GM12878 (cell line): ENCODE data around the gene ZFC3H1. TPM values are rescaled to one million over a fixed set of nuclear protein-coding genes. Genes with fewer than 3 reads are reported as not detected.

Experiments used
- ATAC-seq: fragments of 200-7000 bp; cut with Tn5 transposase; 3 replicates; pipeline ENCODE4 v1.9.1; 2020; ENCODE audit warnings: mild to moderate bottlenecking, moderate library complexity
- BruUV-seq: library from RNA; stranded (reverse); fragments of 400-500 nt; replicated peaks from 2 replicates; lab custom pipeline; 2021; lab: Mats Ljungman, UMichigan
- CTCF ChIA-PET: fragments of 300-600 bp; sonication (Branson Sonifier 250); formaldehyde crosslinking; extraction: SDS; loops from one replicate; lab custom pipeline; 2021; ENCODE audit warnings: inconsistent platforms; lab: Yijun Ruan, JAX
- POLR2A ChIA-PET: fragments of 350-600 bp; formaldehyde crosslinking; extraction: SDS; loops from one replicate; lab custom pipeline; 2021; ENCODE audit warnings: inconsistent platforms; lab: Charles Lee
- RAD21 ChIA-PET: fragments of 300-600 bp; sonication (Branson Sonifier 250); formaldehyde crosslinking; loops from one replicate; lab custom pipeline; 2023; ENCODE audit warnings: antibody characterized with exemption; ENCODE audit not compliant: unreplicated experiment; lab: Charles Lee
- SMC1A ChIA-PET: fragments of 300-600 bp; sonication (Branson Sonifier 250); formaldehyde crosslinking; loops from one replicate; lab custom pipeline; 2023; ENCODE audit not compliant: unreplicated experiment, uncharacterized antibody; lab: Charles Lee
- DNase-seq: peaks from one replicate; pipeline ENCODE4 v3.0.0-alpha.2; 2011; ENCODE audit warnings: low read depth, low spot score
- FAIRE-seq: peaks from 3 replicates; lab custom pipeline; 2011; peaks lifted over from hg19 to GRCh38; lab: Jason Lieb, UNC
- H2AFZ ChIP-seq: 2 replicates; pipeline ENCODE4 v1.6.0; 2011; ENCODE audit warnings: low read depth, low read length, control low read depth; ENCODE audit not compliant: control insufficient read depth
- H3K27ac ChIP-seq: 2 replicates; pipeline ENCODE4 v1.5.1; 2011; ENCODE audit warnings: control low read depth; ENCODE audit not compliant: control insufficient read depth, insufficient read depth
- H3K27me3 ChIP-seq, 2 experiments: replicated peaks in 1 of 2; 2 replicates each; pipeline versions ENCODE4 v1.6.0 to v1.6.1; 2011; ENCODE audit warnings: low read length in 1 of 2; ENCODE audit not compliant: control insufficient read depth in 2 of 2, insufficient read depth in 2 of 2
- H3K36me3 ChIP-seq, 2 experiments: 2 replicates each; pipeline ENCODE4 v1.5.1; 2011; ENCODE audit warnings: low read length in 1 of 2; ENCODE audit not compliant: control insufficient read depth in 2 of 2, insufficient read depth in 2 of 2
- H3K4me1 ChIP-seq: 2 replicates; pipeline ENCODE4 v1.6.1; 2011; ENCODE audit warnings: mild to moderate bottlenecking, low read length, moderate library complexity, mixed read lengths; ENCODE audit not compliant: control insufficient read depth, insufficient read depth
- H3K4me2 ChIP-seq: 2 replicates; pipeline ENCODE4 v1.6.0; 2011; ENCODE audit warnings: control low read depth; ENCODE audit not compliant: control insufficient read depth, insufficient read depth
- H3K4me3 ChIP-seq: fragments of 200-600 bp; sonication (generic); 2 replicates; pipeline ENCODE4 v1.5.1; 2016
- H3K79me2 ChIP-seq: 2 replicates; pipeline ENCODE4 v1.6.0; 2011; ENCODE audit warnings: low read length; ENCODE audit not compliant: control insufficient read depth, insufficient read depth
- H3K9ac ChIP-seq: 2 replicates; pipeline ENCODE4 v1.8.0; 2011; ENCODE audit warnings: low read length, control low read depth, mixed read lengths; ENCODE audit not compliant: control insufficient read depth, insufficient read depth
- H3K9me3 ChIP-seq: replicated peaks from 3 replicates; pipeline ENCODE4 v1.5.1; 2011; ENCODE audit warnings: mild to moderate bottlenecking, low read length; ENCODE audit not compliant: control insufficient read depth, insufficient read depth
- H4K20me1 ChIP-seq: 2 replicates; pipeline ENCODE4 v1.6.0; 2011; ENCODE audit not compliant: control insufficient read depth, insufficient read depth
- BRCA1 ChIP-seq: IDR thresholded peaks from 2 replicates; pipeline ENCODE4 v1.6.1; 2011; ENCODE audit warnings: low read depth, low read length, improper control_type of control experiment
- CBX5 ChIP-seq: sonication (generic); IDR thresholded peaks from 2 replicates; pipeline ENCODE4 v1.6.1; 2016; ENCODE audit warnings: low read depth, moderate library complexity, mild to moderate bottlenecking, inconsistent platforms
- CEBPB ChIP-seq, 2 experiments: fragments of 150-350 bp in 1 of 2; IDR thresholded peaks; 2 replicates each; pipeline ENCODE4 v1.6.1; 2012 to 2014; ENCODE audit warnings: low read depth in 2 of 2, low read length in 2 of 2, borderline replicate concordance in 1 of 2, inconsistent platforms in 1 of 2
- CTCF ChIP-seq, 3 experiments: IDR thresholded peaks in 2 of 3; conservative IDR thresholded peaks in 1 of 3; 2 replicates each; pipeline ENCODE4 v1.5.1; 2011; ENCODE audit warnings: low read depth in 3 of 3, low read length in 3 of 3, mild to moderate bottlenecking in 3 of 3, control low read depth in 2 of 3, moderate library complexity in 2 of 3, inconsistent platforms in 1 of 3, mixed read lengths in 1 of 3; ENCODE audit not compliant: control insufficient read depth in 2 of 3, insufficient read depth in 1 of 3; ENCODE audit errors: extremely low read depth in 1 of 3
- POLR2A ChIP-seq: IDR thresholded peaks from 2 replicates; pipeline ENCODE4 v1.6.1; 2011; ENCODE audit warnings: low read depth, mild to moderate bottlenecking, low read length
- RAD21 ChIP-seq: IDR thresholded peaks from 2 replicates; pipeline ENCODE4 v1.6.1; 2011; ENCODE audit warnings: mild to moderate bottlenecking, low read depth, low read length, moderate library complexity; ENCODE audit not compliant: insufficient read depth
- SMC3 ChIP-seq: IDR thresholded peaks from 2 replicates; pipeline ENCODE4 v1.6.1; 2011; ENCODE audit warnings: low read length, improper control_type of control experiment, borderline replicate concordance
- YY1 ChIP-seq: IDR thresholded peaks from 2 replicates; pipeline ENCODE4 v1.6.1; 2011; ENCODE audit warnings: low read depth, mild to moderate bottlenecking, low read length
- WGBS: methylation state at CpG from one replicate; pipeline ENCODE4 v1.1.6; 2016; ENCODE audit warnings: low lambda C conversion rate; ENCODE audit not compliant: insufficient replicate concordance, insufficient coverage; ENCODE audit errors: missing lambda C conversion rate; 5-methylcytosine and 5-hydroxymethylcytosine counted together
- in situ Hi-C: fragments of 300-500 bp; cut with MboI; formaldehyde crosslinking; loops from 9 replicates; pipeline ENCODE4 v1.14.3; 2018; ENCODE audit warnings: mixed read lengths
- intact Hi-C: fragments of 100-400 bp; cut with micrococcal nuclease; formaldehyde crosslinking; loops from one replicate; pipeline ENCODE4 v1.14.2; 2022; ENCODE audit not compliant: unreplicated experiment
- polyA plus RNA-seq, 11 experiments: library from polyadenylated mRNA; depleted of rRNA in 4 of 11; unstranded in 6 of 11; stranded (reverse) in 5 of 11; fragments of >200 nt; fragmentation: Nextera tagmentation in 4 of 11; fragmentation: Illumina TruSeq in 1 of 11; extraction: Ambion mirVana in 4 of 11; extraction: Trizol in 1 of 11; gene quantifications; 1 replicate in 1 of 11; 2 replicates in 10 of 11; pipeline versions ENCODE4 v1.2.1 to v1.2.3, GENCODE V29; 2011 to 2016; ENCODE audit warnings: inconsistent platforms in 2 of 11, missing spikeins in 2 of 11, low read depth in 1 of 11
- total RNA-seq, 4 experiments: library from RNA; depleted of rRNA in 3 of 4; stranded (reverse); fragments of >200 nt in 3 of 4; fragmentation: Illumina TruSeq in 1 of 4; extraction: Trizol in 1 of 4; gene quantifications; 2 replicates each; pipeline versions ENCODE4 v1.2.1 to v1.2.3, GENCODE V29; 2013 to 2021

ZFC3H1 gene
- total and polyA plus RNA-seq, 10 of the 15 experiments (the other 5 are each of a cell fraction or from before 2014, with no cell fraction given) = 11.2 to 88.7 (median 25.9) TPM

GRCh38 chr12:71640316-71640715 lies 23.3 kb downstream of the ZFC3H1 start:
- H3K4me3 ChIP-seq = no peak overlapping the region
- POLR2A ChIA-PET = no interaction called here
- intact Hi-C loops = no loop called here
- RAD21 ChIA-PET = interaction anchor here (1.7 kb wide), 1 partner anchor 106 kb away, joined by 8 read pairs; no protein-coding TSS in a partner anchor
- no peaks in the 10 kb centered on the region for H4K20me1 ChIP-seq
- H3K79me2 ChIP-seq = no peaks in the 10 kb centered on the region; the same call in 1 of the 2 replicates
- 94% methylated on average over 2 of the region's 2 CpGs for WGBS
- CTCF ChIA-PET = interaction anchor here (0.9 to 2.9 kb wide), 3 partner anchors 107 to 223 kb away, joined by 3 to 27 read pairs (median 3); no protein-coding TSS in a partner anchor
- DNase-seq (no peak), FAIRE-seq (no peak)
- no peak overlapping the region for H3K4me2 ChIP-seq
- no peak overlapping the region for H3K27ac ChIP-seq
- TF ChIP-seq CBX5 = no peak
- 0 out of 2 replicates have a peak, but pooled peaks have one; percentile 16 for TF ChIP-seq POLR2A
- TF ChIP-seq, all 136 proteins: peak for 1
- Histone ChIP-seq H3K9me3 (no peaks in the 10 kb centered on the region), H3K27me3 (no peaks in the 10 kb centered on the region), H3K9ac (no peak overlapping the region), H3K4me1 (peaks cover 7% of the 10 kb centered on the region), H3K36me3 (peaks cover 5 to 30% of the 10 kb centered on the region in 2 experiments), H2AFZ (no peak overlapping the region)
- in situ Hi-C loops = no loop called here
- SMC1A ChIA-PET = interaction anchor here (1.3 to 10.8 kb wide), 2 partner anchors 13 to 107 kb away, joined by 4 to 95 read pairs; no protein-coding TSS in a partner anchor
- ATAC-seq = no peak
- BruUV-seq = no TSS peak

- Histone ChIP-seq H3K27me3 (no peaks in the 10 kb centered on the region), H2AFZ (no peak overlapping the region), H3K36me3 (peaks cover 5 to 25% of the 10 kb centered on the region in 2 experiments), H3K4me1 (peaks cover 7% of the 10 kb centered on the region), H3K9me3 (no peaks in the 10 kb centered on the region), H3K9ac (no peak overlapping the region), H3K4me2 (no peak overlapping the region), H3K27ac (no peak overlapping the region), H4K20me1 (no peaks in the 10 kb centered on the region), H3K4me3 (no peak overlapping the region), H3K79me2 (no peaks in the 10 kb centered on the region; the same call in 1 of the 2 replicates)
- CTCF ChIA-PET = interaction anchor here (1.1 to 2.9 kb wide), 4 partner anchors 11 to 141 kb away, joined by 3 to 27 read pairs (median 4); no protein-coding TSS in a partner anchor
- no TSS peak for BruUV-seq
- DNase-seq (no peak), FAIRE-seq (peak; percentile 35), ATAC-seq (peak; percentile 86)
- TF ChIP-seq RAD21 (peak; percentile 35), CEBPB (IDR thresholded peaks at IDR 0.05; ENCODE audit: borderline replicate concordance in 1 of 2, low read depth in 2 of 2, low read length in 2 of 2) (no peak), YY1 (no peak), BRCA1 (no peak), SMC3 (peak; percentile 18; the same call in 1 of the 2 replicates), CTCF (IDR thresholded peaks at IDR 0.05 in 2 of 3, conservative IDR thresholded peaks at IDR 0.05 in 1 of 3; ENCODE audit: control insufficient read depth in 2 of 3, extremely low read depth in 1 of 3, insufficient read depth in 1 of 3, low read depth in 3 of 3, low read length in 3 of 3) (peak; percentile 22 to 52 (median 23); a peak in 4 of 6 replicates)
- intact Hi-C loops = loop anchor here (1.0 kb wide), 1 partner anchor 108 kb away; no protein-coding TSS in a partner anchor
- SMC1A ChIA-PET = interaction anchor here (1.3 to 10.8 kb wide), 2 partner anchors 12 to 108 kb away, joined by 4 to 95 read pairs; no protein-coding TSS in a partner anchor
- in situ Hi-C loops = loop anchor here (10.0 kb wide), 1 partner anchor 225 kb away; no protein-coding TSS in a partner anchor
- 98% methylated on average over 2 of the region's 2 CpGs for WGBS
- POLR2A ChIA-PET = no interaction called here
- RAD21 ChIA-PET = interaction anchor here (1.7 kb wide), 1 partner anchor 107 kb away, joined by 8 read pairs; no protein-coding TSS in a partner anchor
These were observed 24.3 kb downstream of the ZFC3H1 start for GRCh38 chr12:71639341-71639760.
